Urothelium cell line (cell line): ENCODE data around the gene ANKRD9.

Experiments used
- DNase-seq: peaks from one replicate; pipeline ENCODE4 v3.0.0; 2011; ENCODE audit warnings: low spot score, mixed read lengths
- FAIRE-seq: peaks from 2 replicates; lab custom pipeline; 2011; peaks lifted over from hg19 to GRCh38; lab: Jason Lieb, UNC

Gene ANKRD9

DNA sequence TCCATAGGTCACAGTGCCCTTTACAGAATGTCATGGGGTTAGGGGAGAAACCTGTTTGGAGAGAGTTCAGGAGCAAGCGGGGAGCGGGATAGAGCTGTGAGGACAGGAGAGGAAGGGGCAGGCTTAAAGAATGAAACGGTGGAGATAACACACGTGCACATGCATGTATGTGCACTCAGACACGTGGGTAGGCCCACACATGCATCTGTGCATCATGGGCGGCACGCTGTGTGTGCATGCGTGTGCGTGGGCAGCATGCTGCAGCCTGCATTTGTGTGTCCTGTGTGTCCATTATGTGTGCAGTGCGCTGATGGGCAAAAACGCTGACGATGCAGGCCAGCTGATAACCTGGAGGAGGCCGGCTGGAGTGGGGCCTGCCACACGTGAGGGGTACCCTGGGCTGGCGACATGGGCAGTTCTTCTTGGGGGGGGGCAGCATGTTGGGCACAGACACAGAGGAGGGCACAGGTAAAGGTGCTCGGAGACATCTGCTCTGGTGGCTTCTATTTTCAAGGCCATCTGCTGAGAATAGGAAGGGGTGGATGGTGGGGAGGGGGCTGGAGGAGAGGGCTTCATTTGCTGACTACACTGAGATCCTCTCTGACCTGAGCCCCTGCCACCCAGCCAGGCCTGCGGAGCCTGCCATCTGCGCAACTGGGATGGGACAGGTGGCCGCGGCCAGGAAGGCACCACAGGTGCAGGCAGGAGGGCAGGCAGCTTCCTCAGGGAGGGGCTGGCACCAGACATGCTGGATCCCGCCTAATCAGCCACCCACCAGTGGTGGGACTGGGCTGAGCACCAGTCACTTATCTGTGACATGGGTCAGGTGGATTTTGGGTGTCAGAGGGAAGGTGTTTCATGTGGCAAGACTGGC is 4.6 kb upstream of the ANKRD9 start:
- FAIRE-seq (no peak), DNase-seq (no peak)

DNA sequence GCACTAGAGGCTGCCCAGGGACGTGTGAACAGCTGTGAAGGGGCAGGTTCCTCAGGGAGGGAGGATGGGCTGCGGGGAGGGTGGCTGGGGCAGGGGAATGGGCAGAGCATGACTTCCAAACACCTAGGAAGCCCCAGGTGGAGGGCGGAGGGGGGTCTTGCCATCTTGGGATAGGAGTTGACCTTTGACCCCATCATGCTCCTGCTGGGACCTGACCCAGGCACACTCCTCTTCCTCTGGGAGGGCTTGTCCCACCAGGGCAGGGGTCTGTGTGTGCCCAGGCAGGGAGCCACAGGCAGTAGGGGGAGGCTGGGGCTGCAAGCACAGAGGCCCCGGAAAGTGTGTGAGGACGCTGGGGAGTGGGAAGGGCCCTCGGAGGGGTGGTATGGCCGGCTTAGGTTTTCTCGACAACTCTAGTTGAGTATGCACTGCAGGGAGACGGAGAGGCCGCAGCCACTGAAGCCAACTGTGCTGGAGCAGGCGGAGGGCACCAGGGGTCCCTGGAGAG is 3.3 kb upstream of the ANKRD9 start:
- no peak for FAIRE-seq
- DNase-seq: no peak

GRCh38 chr14:102511538-102511937 is 2.0 kb upstream of the ANKRD9 start:
- DNase-seq: no peak
- FAIRE-seq: no peak

- DNase-seq (no peak), FAIRE-seq (no peak)
Observed at GRCh38 chr14:102510616-102511520, 1.3 kb upstream of the ANKRD9 start.

DNA sequence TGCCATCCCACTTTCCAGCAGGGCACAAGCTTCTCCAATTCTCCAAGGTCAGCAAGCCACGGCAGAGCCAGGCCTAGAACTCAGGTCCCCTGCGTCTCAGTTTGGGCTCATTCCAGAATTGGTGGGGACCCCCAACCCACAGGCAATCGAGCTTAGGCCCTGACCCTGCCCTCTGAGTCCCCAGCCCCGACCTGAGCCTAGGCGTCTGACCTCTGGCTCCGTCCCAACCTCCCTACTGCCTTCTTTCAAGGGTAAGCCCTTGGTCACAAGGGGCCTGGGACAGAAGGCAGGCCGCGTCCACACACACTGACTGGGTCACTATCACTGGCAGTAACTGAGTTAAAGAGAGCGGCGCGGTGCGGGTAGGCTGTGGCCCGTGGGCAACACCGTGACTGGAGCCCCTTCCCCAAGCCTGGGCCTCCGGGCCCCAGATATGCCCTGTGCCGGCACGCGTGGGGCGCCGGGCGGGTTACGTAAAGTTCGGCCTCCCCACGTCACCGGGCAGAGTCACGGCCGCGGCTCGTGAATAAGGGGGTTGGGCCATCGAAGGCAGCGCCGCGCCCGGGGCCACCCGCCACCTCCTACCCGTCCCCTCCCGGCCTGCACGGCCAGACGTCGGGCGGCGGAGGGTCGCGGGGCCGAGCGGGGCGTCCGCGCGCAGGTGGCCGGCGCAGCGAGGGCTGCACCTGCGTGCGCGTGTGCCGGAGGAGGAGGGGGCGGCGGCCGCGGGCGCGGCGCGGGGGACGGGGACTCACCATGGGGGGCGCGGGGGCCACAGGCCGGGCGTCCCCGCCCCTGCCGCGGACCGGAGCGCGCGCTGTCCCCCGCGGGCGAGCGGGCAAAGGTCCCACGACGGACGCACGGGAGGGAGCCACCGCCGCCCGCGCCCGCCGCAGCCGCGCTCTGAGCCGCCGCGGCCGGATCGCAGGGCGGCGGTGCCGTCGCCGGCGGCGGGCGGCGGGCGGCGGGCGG is 516 bp downstream of the ANKRD9 start:
- FAIRE-seq (no peak), DNase-seq (peak; percentile 16)

- FAIRE-seq: no peak
- DNase-seq: peak; percentile 21
Observed at GRCh38 chr14:102508410-102508773, 1.2 kb downstream of the ANKRD9 start.

DNA sequence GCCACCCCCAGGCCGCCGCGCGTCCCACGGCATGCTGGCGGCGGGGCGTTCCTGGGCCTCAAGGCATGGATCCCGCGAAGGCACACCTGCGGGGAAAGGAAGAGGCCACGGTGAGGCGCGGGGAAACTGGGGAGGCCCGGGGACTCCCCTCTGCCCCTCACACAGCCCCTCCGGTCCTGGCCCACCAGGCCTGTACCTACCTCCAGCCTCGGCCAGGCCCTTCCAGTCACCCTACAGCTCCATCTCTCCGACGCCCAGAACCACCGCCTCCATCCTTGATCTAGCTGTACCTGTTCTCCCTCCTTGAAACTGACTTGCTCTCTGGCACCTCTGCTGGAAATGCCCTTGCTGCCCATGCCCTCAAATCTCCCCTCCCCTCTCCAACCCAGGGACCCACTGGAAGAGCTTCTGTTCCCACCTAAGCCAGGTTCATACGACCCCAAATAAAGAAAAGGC is 1.7 kb downstream of the ANKRD9 start:
- FAIRE-seq: no peak
- DNase-seq: no peak

DNA sequence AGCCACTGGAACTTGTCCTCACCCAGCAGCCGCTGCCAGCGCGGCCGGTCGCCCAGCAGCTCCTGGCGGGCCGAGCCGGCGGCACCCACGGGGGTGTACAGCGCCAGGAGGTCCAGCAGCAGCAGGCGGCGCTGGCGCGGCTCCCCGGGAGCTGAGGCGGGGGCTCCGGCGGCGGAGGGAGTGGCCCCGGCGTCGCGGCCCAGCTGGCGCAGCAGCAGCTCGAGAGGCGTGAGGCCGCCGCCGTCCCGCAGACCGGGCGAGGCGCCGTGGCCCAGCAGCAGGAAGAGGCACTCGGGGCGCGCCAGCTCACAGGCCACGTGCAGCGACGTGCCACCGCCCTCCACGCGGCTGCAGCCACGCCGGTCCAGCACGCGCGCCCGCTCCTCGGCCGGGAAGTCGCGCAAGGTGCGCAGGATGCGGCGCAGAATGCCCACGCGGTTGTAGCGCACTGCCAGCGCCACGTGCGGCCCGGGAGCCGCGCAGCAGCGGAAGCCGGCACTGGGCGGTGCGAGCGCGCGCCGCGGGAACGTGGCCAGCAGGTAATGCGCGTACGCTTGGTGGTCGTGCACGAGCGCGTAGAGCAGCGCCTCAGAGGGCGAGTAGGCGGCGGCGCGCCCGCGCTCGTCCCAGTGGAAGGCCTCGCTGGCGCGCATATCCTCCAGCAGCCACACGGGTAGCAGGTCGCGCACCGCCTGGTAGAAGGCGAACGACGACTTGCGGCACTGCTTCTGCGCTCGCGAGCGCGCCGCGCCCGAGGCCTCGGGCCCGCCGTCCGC is 2.3 kb downstream of the ANKRD9 start:
- no peak for FAIRE-seq
- no peak for DNase-seq

DNA sequence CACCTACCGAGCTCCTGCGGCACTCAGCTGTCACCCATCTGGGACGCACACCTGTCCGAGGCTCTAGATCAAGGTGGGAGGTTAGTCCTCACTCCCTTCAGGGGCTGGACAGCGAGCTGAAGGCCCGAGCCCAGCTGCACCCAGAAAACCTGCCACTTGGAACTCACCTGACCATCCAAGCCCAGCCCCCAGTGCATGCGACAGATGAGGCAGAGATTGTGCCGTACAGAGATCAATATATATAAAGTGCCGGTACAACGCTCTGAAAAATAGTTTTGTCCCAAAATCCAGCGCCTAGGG is 3.0 kb downstream of the ANKRD9 start:
- no peak for FAIRE-seq
- DNase-seq: no peak

- DNase-seq: no peak
- FAIRE-seq: no peak
Observed at GRCh38 chr14:102505775-102506625, 3.6 kb downstream of the ANKRD9 start.

DNA sequence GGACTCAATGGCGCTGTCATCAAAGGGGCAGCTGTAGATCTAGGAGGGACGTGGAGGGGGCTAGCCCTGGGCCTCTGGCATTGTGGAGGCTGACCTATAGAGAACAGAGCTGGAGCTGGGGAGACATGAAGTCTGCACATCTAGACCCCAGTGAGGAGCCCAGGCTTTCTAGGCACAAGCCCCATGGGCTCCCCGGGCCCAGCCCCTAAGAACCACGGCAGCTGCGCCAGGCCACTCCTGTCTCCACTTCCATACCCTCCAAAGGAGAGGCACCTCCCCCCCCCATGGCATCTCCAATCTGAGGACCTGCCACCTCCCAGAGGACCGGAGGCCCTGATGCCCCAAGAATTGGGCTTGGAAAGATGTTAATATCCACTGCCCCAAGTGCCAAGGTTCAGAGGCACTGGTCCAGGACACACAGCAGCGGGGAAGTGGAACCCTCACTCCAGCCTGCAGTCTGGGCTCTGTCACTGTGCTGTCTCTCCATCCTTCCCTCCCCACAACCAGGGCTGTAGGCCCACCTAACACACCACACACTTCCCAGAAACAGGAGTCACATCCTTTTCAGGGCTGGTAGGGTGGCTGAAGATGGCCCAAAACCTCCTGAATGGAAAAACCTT is 4.5 kb downstream of the ANKRD9 start:
- FAIRE-seq (no peak), DNase-seq (no peak)

DNA sequence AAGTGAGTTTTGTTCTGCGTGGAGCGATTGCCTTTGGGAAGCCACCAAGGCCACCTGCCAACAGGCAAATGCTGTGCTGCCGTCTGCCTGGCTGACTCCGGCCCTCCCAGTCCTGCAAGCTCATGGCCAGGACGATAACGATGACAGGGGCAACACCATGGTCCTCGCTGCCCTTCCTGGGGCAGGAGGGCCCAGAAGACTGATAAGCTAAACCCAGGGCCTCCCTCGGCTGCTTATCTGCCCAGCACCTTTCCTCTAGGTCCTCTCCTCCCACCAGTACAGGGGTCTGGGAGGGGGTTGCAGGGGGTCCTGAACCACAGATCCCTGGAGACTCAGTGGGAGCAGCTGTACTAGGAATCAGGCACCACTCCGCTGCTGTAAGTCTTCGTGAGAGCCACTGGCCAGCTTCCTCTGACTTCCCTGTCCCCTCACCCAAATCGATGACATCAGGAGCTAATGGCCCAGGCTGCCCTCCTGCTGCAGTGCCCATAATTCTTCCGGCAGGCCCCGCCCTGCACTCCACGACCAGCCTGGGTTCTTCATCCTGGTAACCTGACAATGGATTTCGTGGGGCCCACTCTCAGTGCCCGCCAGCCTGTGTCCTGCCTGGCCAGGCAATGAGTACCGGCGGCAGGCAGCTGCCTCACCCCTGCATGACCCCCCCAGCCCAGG is 5.1 kb downstream of the ANKRD9 start:
- DNase-seq (no peak), FAIRE-seq (no peak)

- no peak for DNase-seq
- FAIRE-seq: no peak
Observed at GRCh38 chr14:102503641-102504327, 5.8 kb downstream of the ANKRD9 start.

DNA sequence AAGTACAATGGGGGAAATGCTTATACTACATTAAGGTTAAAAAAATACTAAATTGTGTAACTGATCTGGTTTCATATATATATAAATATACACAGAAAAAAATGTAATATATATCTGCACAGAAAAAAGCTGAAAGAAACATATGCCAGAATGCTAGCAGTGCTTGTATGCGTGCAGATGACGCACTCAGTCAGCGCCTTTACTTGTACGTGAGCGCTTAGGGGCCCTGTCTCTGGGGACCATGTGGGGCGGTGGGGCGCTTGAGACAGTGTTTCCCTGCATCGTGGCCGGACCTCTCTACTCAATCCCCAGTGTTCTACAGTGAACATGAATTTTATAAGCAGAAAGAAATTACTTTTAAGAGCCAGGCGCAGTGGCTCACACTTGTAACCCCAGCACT is 7.0 kb downstream of the ANKRD9 start:
- DNase-seq (no peak), FAIRE-seq (no peak)

DNA sequence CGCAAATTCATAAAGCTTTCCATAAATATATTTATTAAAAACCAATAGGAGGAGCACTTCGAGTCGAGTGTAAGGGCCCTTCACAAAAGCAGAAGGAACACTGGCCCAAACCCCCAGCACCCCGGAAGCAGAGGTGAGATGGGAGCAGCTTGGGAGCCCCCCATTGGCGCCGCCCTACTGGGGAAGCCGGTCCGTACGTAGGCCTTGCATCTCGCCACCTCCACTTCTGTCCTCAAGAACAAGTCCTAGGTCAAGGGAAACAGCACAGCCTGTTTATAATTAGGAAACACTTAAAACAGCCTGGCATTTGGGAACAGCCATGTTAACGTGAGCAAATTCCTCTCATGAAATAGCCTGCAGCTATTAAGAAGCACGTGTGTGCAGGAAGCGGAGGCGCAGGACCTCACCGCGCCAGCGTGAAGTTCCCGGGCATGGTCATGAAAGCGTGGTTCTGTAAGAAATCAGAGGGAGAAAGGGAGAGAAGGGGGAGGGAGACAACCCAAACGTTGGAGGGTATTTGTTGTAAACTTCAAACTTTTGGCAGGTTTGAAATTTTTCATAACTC is 7.7 kb downstream of the ANKRD9 start:
- DNase-seq (no peak), FAIRE-seq (no peak)

GRCh38 chr14:102500713-102501112 is 8.9 kb downstream of the ANKRD9 start:
- DNase-seq (no peak), FAIRE-seq (no peak)

- no peak for FAIRE-seq
- no peak for DNase-seq
Observed at GRCh38 chr14:102500158-102500662, 9.4 kb downstream of the ANKRD9 start.
